ENCODE results near the gene VEZT.

DNA sequence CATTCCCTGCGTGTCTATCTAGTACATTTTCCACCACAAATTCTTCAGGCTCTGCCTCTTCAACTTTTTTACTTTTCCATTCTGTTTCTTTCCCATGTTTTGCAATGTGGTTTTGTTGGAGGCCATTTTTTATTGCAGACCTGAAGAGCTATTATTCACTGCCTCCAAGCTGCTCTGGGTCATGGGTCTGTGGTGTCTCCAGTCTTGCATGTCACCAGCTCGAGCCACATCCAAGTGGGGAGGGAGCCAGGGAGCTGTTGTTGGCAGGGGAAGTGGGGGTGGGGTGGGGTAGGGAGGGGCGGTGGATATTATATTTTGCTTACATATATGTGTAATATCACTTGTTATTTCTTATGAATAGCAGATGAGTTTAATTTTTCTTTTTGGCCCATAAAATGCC is 69.1 kb downstream of the VEZT start:
- TF ChIP-seq, protein P1, sequence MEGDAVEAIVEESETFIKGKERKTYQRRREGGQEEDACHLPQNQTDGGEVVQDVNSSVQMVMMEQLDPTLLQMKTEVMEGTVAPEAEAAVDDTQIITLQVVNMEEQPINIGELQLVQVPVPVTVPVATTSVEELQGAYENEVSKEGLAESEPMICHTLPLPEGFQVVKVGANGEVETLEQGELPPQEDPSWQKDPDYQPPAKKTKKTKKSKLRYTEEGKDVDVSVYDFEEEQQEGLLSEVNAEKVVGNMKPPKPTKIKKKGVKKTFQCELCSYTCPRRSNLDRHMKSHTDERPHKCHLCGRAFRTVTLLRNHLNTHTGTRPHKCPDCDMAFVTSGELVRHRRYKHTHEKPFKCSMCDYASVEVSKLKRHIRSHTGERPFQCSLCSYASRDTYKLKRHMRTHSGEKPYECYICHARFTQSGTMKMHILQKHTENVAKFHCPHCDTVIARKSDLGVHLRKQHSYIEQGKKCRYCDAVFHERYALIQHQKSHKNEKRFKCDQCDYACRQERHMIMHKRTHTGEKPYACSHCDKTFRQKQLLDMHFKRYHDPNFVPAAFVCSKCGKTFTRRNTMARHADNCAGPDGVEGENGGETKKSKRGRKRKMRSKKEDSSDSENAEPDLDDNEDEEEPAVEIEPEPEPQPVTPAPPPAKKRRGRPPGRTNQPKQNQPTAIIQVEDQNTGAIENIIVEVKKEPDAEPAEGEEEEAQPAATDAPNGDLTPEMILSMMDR (IDR thresholded peaks at IDR 0.05; ENCODE audit: low read depth, low read length, poor library complexity, severe bottlenecking): no peak
- TF ChIP-seq EZH2phosphoT487 (IDR thresholded peaks at IDR 0.05; ENCODE audit: borderline replicate concordance, low read length): no peak

Data from DOHH2 (cell line).